HG03280 (cell line): Measurements from ENCODE around the gene GGT6.

Experiments
- ATAC-seq: cut with Tn5 transposase; IDR thresholded peaks from one replicate; pipeline ENCODE4 v1.9.1; 2021; ENCODE audit warnings: mild to moderate bottlenecking, moderate library complexity; ENCODE audit not compliant: unreplicated experiment

Gene GGT6

GRCh38 chr17:4507361-4508111, 52.8 kb downstream of the GGT6 start:
- no peak for ATAC-seq
